Forelimb muscle (tissue), 1 donor: Measurements from ENCODE around the gene FBXL17. TPM values are rescaled to one million over a fixed set of nuclear protein-coding genes. Genes with fewer than 3 reads are reported as not detected.

Source experiments
- DNase-seq: peaks from one replicate; pipeline ENCODE4 v3.0.0-alpha.2; 2013; ENCODE audit warnings: low read depth
- polyA plus RNA-seq: library from polyadenylated mRNA; unstranded; fragments of 120-200 nt; gene quantifications from one replicate; pipeline ENCODE4 v1.2.1, GENCODE V29; 2013; ENCODE audit not compliant: insufficient read length

Gene FBXL17
- polyA plus RNA-seq, 1 donor: 22.1 TPM

DNA sequence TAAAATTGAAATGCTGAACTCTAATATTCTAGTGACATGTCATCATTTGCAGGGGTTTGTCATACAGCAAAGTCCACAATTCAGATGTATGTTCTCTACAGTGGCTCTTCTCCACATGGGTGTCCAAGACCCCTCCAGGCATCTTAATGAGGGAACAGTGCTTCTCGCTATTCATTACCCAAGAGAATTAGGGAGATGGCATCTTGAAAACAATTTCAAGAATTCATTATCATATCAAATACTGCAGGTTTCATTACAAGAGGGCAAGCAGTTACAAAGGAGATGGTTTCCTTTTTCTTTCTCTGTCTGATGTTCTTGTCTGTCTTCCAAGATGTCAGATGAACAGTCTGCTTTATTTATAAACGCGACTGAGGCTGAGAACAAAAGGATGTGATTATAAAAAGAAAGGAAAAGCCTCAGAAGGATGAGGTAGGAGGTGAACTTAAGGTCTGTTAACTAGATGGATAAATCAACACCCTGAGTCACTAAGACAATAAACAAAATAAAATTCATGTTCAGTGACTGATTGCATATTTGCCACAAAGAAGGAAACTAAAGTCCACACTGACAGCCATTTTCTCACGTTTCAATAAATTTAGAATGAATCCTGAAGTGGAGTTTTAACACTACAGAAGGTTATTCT lies 384.4 kb downstream of the FBXL17 start:
- DNase-seq: no peak

DNA sequence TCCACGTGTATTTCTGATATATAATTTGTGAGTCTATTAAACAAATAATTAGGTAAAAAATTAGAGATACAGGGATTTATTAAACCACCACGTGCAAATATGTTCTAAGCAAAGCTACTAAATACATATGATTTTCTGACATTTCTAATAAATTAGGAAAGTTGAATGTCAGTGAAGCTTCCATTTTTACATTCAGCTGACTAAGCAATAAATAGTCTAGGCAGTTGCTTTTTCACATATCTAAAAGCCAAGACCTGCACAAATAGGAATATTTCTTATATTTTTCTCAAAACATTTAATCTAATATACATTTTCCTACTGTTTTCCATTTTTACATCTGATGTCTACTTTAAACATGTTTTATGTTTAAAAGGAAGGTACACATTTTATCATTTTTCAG lies 388.6 kb downstream of the FBXL17 start:
- DNase-seq: no peak

- DNase-seq: no peak
Observed at GRCh38 chr5:107990881-107991810, 390.8 kb downstream of the FBXL17 start.

DNA sequence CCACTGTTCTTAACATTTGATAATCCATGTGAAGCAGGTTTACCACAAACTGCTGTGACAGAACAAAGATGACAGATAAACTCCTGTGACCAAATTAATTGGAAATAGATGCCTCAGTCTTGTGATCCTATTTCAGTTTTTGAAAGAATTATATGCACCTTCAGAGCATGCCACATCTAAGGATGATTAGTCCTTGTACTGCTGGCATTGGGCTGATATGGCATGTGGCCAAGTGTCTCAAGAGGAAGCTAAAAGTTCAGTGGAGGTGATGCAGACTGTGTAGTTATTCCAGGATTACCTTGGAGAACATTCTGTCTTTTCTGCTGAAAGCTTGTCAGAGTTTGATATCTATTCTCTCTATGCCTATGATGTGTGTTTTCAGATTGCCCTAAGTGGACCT lies 396.8 kb downstream of the FBXL17 start:
- no peak for DNase-seq

GRCh38 chr5:107982703-107983425 lies 399.0 kb downstream of the FBXL17 start:
- DNase-seq: no peak

DNA sequence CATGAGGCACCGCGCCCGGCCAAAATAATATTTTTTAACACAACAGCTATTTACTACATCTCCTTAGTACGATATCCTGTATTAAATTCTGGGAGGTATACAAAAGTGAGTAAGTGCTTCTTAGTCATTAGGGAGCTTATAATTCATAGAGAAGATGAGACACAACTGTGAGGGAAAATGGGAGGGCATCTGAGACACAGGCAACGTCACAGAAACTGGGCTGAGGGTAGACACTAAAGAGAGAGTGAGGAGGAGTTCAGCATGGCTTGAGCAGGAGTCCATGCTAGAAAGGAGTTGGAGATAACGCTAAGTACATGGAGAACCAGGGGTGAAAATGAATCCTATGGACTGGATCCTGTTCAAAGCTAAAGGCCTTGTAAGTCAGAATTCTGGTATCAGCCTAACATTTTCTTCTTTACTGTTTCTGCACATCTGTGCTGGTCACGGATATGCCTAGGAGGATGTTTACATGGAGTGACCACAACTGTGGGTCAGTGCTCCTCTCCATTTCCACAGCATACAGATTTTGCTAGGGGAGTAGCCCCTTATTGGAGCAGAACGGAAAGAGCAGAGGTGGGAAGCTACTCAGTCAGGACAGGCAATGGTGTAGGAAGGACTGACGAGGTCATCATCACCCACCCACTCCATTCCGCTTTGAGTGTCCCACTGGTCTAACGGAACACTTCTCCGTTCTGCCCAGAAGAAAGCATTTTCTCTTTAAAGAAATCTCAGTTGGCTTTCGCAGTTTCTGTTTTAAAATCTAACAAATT lies 400.8 kb downstream of the FBXL17 start:
- DNase-seq: no peak

GRCh38 chr5:107979900-107980299 lies 402.0 kb downstream of the FBXL17 start:
- no peak for DNase-seq

- DNase-seq: no peak
Observed at GRCh38 chr5:107979291-107979690, 402.6 kb downstream of the FBXL17 start.

GRCh38 chr5:107977550-107978071 lies 404.3 kb downstream of the FBXL17 start:
- DNase-seq: no peak

DNA sequence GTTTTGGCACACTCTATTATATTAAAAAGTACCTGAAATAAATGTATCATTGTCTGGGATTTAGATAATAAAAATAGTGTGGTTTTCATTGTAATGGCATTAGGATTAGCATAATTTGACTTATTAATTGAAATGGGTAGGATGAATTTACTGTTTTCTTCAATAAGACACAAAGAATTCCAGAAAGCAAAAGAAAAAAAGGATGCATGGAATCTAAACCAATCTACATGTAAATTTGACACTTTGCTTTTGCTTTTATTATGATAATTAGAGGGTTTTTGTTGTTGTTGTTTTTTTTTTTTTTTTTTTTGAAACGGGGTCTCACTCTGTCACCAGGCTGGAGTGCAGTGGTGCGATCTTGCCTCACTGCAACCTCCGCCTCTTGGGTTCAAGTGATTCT lies 406.3 kb downstream of the FBXL17 start:
- DNase-seq: no peak

- no peak for DNase-seq
Observed at GRCh38 chr5:107971846-107972245, 410.1 kb downstream of the FBXL17 start.

- no peak for DNase-seq
Observed at GRCh38 chr5:107969847-107970246, 412.1 kb downstream of the FBXL17 start.

GRCh38 chr5:107968998-107969397 lies 412.9 kb downstream of the FBXL17 start:
- no peak for DNase-seq

- DNase-seq: no peak
Observed at GRCh38 chr5:107968406-107968843, 413.5 kb downstream of the FBXL17 start.

GRCh38 chr5:107966201-107966600 lies 415.7 kb downstream of the FBXL17 start:
- DNase-seq: no peak

GRCh38 chr5:107964722-107965121 lies 417.2 kb downstream of the FBXL17 start:
- no peak for DNase-seq

- no peak for DNase-seq
Observed at GRCh38 chr5:107959573-107960279, 422.2 kb downstream of the FBXL17 start.

DNA sequence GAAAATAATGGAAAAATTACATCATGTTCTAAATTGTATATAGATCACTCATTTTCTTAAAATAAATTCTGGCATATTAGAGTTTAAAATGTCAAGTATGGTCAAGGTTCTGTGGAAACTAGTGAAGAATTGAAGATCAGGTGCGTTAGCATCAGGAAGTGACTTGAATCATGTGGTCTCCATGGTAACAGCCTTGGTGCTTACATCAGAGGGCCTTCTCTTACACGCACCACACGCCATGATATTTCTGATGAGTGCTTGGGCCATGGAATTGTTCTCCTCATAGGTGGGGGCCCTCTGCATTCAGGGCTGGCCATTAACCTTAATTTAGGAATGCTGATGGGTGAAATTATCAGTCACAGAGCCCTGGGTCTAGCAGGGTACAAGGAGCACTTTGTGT lies 423.0 kb downstream of the FBXL17 start:
- no peak for DNase-seq

DNA sequence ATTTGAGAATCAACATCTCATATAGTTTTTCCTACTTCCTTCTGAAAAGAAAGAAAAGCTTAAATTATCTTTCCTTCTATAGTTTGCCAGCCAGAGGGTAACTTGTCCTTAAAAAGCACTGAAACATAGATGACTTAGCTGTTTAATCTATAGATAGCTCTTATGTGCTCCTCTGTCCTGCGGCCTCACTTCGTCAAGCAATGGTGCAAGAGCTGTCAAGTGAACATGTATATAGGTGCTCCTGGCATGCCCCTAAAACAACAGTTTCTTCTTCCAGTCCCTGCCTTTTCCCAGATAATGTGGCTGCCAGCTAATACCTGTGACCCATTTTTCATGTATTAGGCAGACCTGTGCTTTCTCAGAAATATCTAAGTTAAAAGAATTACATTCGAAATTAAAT lies 423.5 kb downstream of the FBXL17 start:
- DNase-seq: no peak

GRCh38 chr5:107957051-107957450 lies 424.8 kb downstream of the FBXL17 start:
- DNase-seq: no peak

DNA sequence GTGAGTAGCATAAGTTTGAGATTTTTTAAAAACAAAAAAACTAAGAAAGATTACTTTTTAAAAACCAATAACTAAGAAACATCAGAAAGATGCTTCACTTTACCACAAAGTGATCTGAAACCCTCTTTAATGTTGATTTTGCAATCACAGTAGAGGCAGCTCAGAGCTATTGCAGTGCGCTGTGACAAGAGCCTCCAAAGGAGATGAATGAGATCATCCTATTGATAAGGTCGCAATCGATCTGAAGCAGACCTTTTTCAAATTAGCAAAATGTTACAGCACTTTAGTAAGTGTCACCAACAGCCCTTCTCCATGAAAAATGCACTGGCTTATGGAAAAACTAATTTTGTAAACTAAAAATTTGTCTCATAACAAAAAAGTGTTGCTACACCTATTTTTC lies 426.6 kb downstream of the FBXL17 start:
- no peak for DNase-seq
